ENCODE results near the gene DPYSL3.

- TF ChIP-seq POLR2A (IDR thresholded peaks at IDR 0.05; ENCODE audit: low read depth, low read length): no peak
- TF ChIP-seq, protein P1, sequence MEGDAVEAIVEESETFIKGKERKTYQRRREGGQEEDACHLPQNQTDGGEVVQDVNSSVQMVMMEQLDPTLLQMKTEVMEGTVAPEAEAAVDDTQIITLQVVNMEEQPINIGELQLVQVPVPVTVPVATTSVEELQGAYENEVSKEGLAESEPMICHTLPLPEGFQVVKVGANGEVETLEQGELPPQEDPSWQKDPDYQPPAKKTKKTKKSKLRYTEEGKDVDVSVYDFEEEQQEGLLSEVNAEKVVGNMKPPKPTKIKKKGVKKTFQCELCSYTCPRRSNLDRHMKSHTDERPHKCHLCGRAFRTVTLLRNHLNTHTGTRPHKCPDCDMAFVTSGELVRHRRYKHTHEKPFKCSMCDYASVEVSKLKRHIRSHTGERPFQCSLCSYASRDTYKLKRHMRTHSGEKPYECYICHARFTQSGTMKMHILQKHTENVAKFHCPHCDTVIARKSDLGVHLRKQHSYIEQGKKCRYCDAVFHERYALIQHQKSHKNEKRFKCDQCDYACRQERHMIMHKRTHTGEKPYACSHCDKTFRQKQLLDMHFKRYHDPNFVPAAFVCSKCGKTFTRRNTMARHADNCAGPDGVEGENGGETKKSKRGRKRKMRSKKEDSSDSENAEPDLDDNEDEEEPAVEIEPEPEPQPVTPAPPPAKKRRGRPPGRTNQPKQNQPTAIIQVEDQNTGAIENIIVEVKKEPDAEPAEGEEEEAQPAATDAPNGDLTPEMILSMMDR (IDR thresholded peaks at IDR 0.05; ENCODE audit: extremely low read depth in 1 of 2, insufficient read depth in 1 of 2, low read depth in 1 of 2, low read length in 2 of 2): no peak
- no peak for TF ChIP-seq JUN (IDR thresholded peaks at IDR 0.05; ENCODE audit: borderline replicate concordance, insufficient read depth, insufficient read length, low read depth)
- no peak for TF ChIP-seq GATA2 (IDR thresholded peaks at IDR 0.05; ENCODE audit: insufficient read depth, insufficient read length, low read depth, low read length)
- TF ChIP-seq EZH2 (IDR thresholded peaks at IDR 0.05; ENCODE audit: borderline replicate concordance, low read depth, low read length, severe bottlenecking): no peak
- no peak for TF ChIP-seq POLR2AphosphoS5 (IDR thresholded peaks at IDR 0.05; ENCODE audit: insufficient read depth, low read depth, low read length)
These were observed 57.6 kb downstream of the DPYSL3 start for GRCh38 chr5:147452165-147452811.
